ENCODE results near the gene NDUFAF8. TPM values are rescaled to one million over a fixed set of nuclear protein-coding genes. Genes with fewer than 3 reads are reported as not detected.

Gene NDUFAF8
- total RNA-seq, 1 experiment from 2014 or later: 102 TPM

DNA sequence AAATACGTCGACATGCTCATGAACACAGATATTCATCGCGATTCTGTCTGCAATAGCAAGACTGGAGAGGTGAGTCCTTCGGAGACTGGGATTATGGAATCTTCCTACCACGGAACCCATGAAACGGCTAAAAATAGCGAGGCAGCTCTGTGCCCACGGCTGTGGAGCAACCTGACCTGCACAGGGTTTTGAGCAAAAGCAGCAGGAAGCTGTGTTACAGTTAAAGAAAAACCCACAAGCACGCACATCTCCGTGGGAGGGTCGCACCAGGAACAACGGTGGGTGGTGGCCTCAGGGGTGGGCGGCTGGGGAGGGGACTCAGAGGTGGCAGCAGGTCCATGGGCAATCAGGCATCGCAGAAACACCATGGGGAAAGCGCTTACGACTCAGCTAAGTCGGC, 31.2 kb downstream of the NDUFAF8 start:
- Histone ChIP-seq H3K9me2 (ENCODE audit: insufficient read depth) (no peaks in the 10 kb centered on the region), H3K9ac (ENCODE audit: low read length) (no peak overlapping the region), H4K20me1 (ENCODE audit: insufficient read depth) (no peaks in the 10 kb centered on the region), H3K4me2 (ENCODE audit: low read length) (no peak overlapping the region), H3K79me2 (ENCODE audit: insufficient read depth, low read length) (peaks cover 8% of the 10 kb centered on the region; the same call in 1 of the 2 replicates), H3K36me3 (ENCODE audit: control insufficient read depth in 1 of 2, insufficient read depth in 2 of 2, low read length in 2 of 2) (peaks cover 42 to 52% of the 10 kb centered on the region in 2 experiments), H3K27me3 (ENCODE audit: insufficient read depth, low read length) (no peaks in the 10 kb centered on the region), H3K9me3 (ENCODE audit: control insufficient read depth in 1 of 2, insufficient read depth in 1 of 2, low read depth in 1 of 2, low read length in 2 of 2) (no peaks in the 10 kb centered on the region), H3K4me3 (replicated peaks in 1 of 2; ENCODE audit: low read depth in 1 of 2, low read length in 2 of 2) (no peak overlapping the region), H3K27ac (ENCODE audit: low read depth, low read length) (no peak overlapping the region), H3K4me1 (ENCODE audit: control insufficient read depth in 1 of 2, insufficient read depth in 2 of 2, low read length in 2 of 2) (no peaks in the 10 kb centered on the region), H2AFZ (ENCODE audit: low read depth, low read length, poor library complexity, severe bottlenecking) (no peak overlapping the region)
- ChIA-PET CTCF (no interaction called here), POLR2A (no interaction called here), RAD21 (ENCODE audit: low non-redundant PET in 1 of 2, low total read pairs in 2 of 2, uncharacterized antibody in 2 of 2, unreplicated experiment in 2 of 2) (no interaction called here)
- ATAC-seq: no peak
- intact Hi-C loops (cut with micrococcal nuclease): no loop called here
- TF ChIP-seq POLR2A (IDR thresholded peaks at IDR 0.05; ENCODE audit: borderline replicate concordance, extremely low read depth, insufficient read depth, insufficient read length) (no peak), TCF7L2 (IDR thresholded peaks at IDR 0.05; ENCODE audit: borderline replicate concordance, extremely low read depth, insufficient read depth, insufficient read length) (no peak), ZFX (IDR thresholded peaks at IDR 0.05) (no peak), YY1 (IDR thresholded peaks at IDR 0.05; ENCODE audit: extremely low read depth, insufficient replicate concordance, low read depth, low read length) (no peak)
- TF ChIP-seq, protein P1, sequence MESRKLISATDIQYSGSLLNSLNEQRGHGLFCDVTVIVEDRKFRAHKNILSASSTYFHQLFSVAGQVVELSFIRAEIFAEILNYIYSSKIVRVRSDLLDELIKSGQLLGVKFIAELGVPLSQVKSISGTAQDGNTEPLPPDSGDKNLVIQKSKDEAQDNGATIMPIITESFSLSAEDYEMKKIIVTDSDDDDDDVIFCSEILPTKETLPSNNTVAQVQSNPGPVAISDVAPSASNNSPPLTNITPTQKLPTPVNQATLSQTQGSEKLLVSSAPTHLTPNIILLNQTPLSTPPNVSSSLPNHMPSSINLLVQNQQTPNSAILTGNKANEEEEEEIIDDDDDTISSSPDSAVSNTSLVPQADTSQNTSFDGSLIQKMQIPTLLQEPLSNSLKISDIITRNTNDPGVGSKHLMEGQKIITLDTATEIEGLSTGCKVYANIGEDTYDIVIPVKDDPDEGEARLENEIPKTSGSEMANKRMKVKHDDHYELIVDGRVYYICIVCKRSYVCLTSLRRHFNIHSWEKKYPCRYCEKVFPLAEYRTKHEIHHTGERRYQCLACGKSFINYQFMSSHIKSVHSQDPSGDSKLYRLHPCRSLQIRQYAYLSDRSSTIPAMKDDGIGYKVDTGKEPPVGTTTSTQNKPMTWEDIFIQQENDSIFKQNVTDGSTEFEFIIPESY (IDR thresholded peaks at IDR 0.05; ENCODE audit: extremely low read depth, insufficient replicate concordance, low read length): no peak
- BruUV-seq (replicated peaks): no TSS peak
- DNase-seq (ENCODE audit: low read depth, low spot score): no peak

DNA sequence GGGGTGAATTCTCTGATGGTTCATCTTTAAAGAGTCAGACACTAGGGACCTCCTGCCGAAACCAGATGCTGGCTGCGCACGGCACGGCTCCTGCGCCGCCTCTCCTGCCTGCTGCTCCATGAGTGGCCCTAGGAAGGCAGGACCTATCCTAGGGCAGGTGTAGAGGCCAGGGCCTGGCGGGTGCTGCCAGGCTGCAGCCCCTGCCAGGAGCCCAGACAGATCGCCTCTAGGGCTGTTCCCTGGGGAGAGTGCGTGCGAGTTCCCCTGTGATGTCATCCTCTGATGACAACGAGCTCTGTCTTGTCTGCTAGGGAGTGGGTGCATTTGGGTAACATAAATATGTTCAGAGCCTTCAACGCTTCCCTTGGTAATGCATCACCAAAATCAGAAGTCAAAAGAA, 32.1 kb downstream of the NDUFAF8 start:
- Histone ChIP-seq H3K27ac (ENCODE audit: low read depth, low read length) (no peak overlapping the region), H3K9me2 (ENCODE audit: insufficient read depth) (no peaks in the 10 kb centered on the region), H3K4me2 (ENCODE audit: low read length) (no peak overlapping the region), H3K9ac (ENCODE audit: low read length) (no peak overlapping the region), H3K27me3 (ENCODE audit: insufficient read depth, low read length) (no peaks in the 10 kb centered on the region), H4K20me1 (ENCODE audit: insufficient read depth) (no peaks in the 10 kb centered on the region), H3K4me3 (replicated peaks in 1 of 2; ENCODE audit: low read depth in 1 of 2, low read length in 2 of 2) (no peak overlapping the region), H3K36me3 (ENCODE audit: control insufficient read depth in 1 of 2, insufficient read depth in 2 of 2, low read length in 2 of 2) (peaks cover 40 to 54% of the 10 kb centered on the region in 2 experiments), H2AFZ (ENCODE audit: low read depth, low read length, poor library complexity, severe bottlenecking) (no peak overlapping the region), H3K4me1 (ENCODE audit: control insufficient read depth in 1 of 2, insufficient read depth in 2 of 2, low read length in 2 of 2) (no peaks in the 10 kb centered on the region), H3K79me2 (ENCODE audit: insufficient read depth, low read length) (peaks cover 8% of the 10 kb centered on the region; the same call in 1 of the 2 replicates), H3K9me3 (ENCODE audit: control insufficient read depth in 1 of 2, insufficient read depth in 1 of 2, low read depth in 1 of 2, low read length in 2 of 2) (no peaks in the 10 kb centered on the region)
- DNase-seq (ENCODE audit: low read depth, low spot score): no peak
- ATAC-seq: no peak
- intact Hi-C loops (cut with micrococcal nuclease): no loop called here
- RAD21 ChIA-PET (ENCODE audit: low non-redundant PET in 1 of 2, low total read pairs in 2 of 2, uncharacterized antibody in 2 of 2, unreplicated experiment in 2 of 2): no interaction called here
- CTCF ChIA-PET: no interaction called here
- POLR2A ChIA-PET: no interaction called here
- BruUV-seq (replicated peaks): no TSS peak
- no peak for TF ChIP-seq ZNF274 (IDR thresholded peaks at IDR 0.05; ENCODE audit: low read depth, low read length)
- TF ChIP-seq EZH2phosphoT487 (IDR thresholded peaks at IDR 0.05; ENCODE audit: borderline replicate concordance): no peak
- TF ChIP-seq, protein P2, sequence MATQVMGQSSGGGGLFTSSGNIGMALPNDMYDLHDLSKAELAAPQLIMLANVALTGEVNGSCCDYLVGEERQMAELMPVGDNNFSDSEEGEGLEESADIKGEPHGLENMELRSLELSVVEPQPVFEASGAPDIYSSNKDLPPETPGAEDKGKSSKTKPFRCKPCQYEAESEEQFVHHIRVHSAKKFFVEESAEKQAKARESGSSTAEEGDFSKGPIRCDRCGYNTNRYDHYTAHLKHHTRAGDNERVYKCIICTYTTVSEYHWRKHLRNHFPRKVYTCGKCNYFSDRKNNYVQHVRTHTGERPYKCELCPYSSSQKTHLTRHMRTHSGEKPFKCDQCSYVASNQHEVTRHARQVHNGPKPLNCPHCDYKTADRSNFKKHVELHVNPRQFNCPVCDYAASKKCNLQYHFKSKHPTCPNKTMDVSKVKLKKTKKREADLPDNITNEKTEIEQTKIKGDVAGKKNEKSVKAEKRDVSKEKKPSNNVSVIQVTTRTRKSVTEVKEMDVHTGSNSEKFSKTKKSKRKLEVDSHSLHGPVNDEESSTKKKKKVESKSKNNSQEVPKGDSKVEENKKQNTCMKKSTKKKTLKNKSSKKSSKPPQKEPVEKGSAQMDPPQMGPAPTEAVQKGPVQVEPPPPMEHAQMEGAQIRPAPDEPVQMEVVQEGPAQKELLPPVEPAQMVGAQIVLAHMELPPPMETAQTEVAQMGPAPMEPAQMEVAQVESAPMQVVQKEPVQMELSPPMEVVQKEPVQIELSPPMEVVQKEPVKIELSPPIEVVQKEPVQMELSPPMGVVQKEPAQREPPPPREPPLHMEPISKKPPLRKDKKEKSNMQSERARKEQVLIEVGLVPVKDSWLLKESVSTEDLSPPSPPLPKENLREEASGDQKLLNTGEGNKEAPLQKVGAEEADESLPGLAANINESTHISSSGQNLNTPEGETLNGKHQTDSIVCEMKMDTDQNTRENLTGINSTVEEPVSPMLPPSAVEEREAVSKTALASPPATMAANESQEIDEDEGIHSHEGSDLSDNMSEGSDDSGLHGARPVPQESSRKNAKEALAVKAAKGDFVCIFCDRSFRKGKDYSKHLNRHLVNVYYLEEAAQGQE (IDR thresholded peaks at IDR 0.05; ENCODE audit: low read depth): no peak
- TF ChIP-seq JUND (IDR thresholded peaks at IDR 0.05): no peak
- no peak for TF ChIP-seq FOSL1 (IDR thresholded peaks at IDR 0.05; ENCODE audit: low read depth)
- TF ChIP-seq, protein P3, sequence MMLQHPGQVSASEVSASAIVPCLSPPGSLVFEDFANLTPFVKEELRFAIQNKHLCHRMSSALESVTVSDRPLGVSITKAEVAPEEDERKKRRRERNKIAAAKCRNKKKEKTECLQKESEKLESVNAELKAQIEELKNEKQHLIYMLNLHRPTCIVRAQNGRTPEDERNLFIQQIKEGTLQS (IDR thresholded peaks at IDR 0.05): no peak
- TF ChIP-seq EGR1 (IDR thresholded peaks at IDR 0.05; ENCODE audit: low read depth): no peak
- TF ChIP-seq POLR2AphosphoS5 (IDR thresholded peaks at IDR 0.05; ENCODE audit: low read depth, low read length): no peak
- TF ChIP-seq TCF7L2 (IDR thresholded peaks at IDR 0.05; ENCODE audit: borderline replicate concordance, extremely low read depth, insufficient read depth, insufficient read length): no peak
- TF ChIP-seq SRF (IDR thresholded peaks at IDR 0.05; ENCODE audit: low read depth): no peak
- TF ChIP-seq ZFX (IDR thresholded peaks at IDR 0.05): no peak

Measured in HCT116 (cell line).